GM19324 (cell line): ENCODE measurements around the gene FYN.

Source experiments
- ATAC-seq: cut with Tn5 transposase; IDR thresholded peaks from one replicate; pipeline ENCODE4 v1.9.1; 2021; ENCODE audit warnings: mild to moderate bottlenecking, moderate library complexity; ENCODE audit not compliant: unreplicated experiment, low FRiP score

Gene FYN

GRCh38 chr6:111857674-111858337 is 15.4 kb downstream of the FYN start:
- no peak for ATAC-seq

GRCh38 chr6:111855753-111856152 is 17.5 kb downstream of the FYN start:
- no peak for ATAC-seq

DNA sequence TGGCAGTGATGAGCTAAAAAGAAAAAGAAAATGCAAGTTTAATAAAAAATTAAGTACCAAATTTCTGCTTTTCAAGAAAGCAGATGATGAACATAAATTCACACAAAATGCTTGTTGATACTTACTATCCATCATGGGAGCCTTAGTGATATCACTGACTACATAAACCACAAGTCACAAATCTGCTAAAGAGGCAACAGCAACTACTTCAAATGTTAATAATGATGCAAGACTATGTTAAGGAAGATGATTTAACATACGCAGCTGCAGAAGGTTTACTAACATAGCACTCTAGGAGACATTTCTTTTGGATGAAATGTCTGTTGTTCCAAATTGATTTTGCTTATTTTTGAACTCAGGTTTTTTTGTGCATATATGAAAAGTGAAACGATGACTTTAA is 18.6 kb downstream of the FYN start:
- no peak for ATAC-seq

DNA sequence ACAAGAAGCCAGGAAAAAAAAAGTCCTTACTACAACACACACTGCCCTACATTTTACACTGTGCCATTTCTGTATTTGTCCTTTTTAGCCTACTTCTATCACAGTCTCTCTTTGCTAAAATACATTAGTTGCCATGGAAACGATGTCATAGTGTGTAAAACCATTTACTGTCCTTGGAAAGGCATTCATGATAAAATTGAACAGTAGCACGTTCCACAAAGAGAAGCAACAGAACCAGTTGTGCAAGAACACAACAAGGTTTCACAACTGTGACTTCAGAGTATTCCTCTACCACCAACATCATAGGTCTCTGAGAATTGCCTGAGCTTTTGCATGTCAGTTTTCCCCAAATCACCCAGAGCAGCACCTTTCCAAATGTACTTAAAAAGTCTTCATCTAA is 20.5 kb downstream of the FYN start:
- ATAC-seq, result no peak

DNA sequence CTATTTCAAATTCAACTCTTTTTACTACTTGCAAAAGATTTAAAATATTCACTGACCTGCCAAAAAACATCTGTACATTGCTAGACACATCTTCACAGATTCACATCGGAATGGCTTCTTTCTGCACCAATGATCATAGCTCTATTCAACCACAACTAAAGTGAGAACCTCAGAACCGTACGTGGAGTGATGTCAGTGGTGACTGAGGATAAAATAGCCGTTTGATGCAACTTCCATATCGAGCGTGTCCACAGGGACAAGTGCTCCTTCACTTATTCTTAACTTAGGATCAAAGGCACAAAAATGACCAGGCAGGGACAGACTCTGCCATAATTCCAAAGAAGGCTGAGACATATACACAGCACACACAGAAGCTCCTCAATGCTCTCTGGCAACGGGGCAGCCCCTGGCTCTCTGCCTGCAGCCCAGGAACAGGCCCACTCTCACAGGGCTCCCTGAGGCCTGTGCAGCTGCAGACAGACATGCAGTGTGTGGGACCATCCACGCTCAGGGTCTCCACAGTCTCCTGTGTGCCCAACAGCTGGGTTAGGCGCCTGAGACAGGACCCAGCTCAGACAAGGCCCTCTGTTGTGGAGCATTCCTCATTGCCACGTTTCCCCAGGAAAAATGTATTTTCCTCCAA is 22.8 kb downstream of the FYN start:
- no peak for ATAC-seq

DNA sequence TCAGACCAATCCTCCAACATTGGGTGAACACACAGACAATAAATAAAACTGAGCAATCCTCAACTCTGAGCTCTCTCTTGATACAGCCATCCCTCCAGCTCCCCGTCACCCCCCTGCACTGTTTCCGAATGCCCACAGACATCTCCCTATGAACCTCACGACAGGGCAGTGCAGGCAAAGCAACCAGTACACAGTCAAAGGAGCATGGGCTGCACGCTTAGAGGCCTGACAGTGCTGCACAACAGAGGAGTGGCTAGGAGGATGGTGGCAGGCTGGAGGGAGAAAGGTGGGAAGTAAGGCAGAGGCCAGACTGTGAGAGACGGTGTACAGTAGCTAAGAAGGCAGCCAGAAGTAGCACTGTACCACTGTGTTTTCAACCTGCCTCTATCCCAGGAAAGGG is 24.0 kb downstream of the FYN start:
- ATAC-seq, result no peak

DNA sequence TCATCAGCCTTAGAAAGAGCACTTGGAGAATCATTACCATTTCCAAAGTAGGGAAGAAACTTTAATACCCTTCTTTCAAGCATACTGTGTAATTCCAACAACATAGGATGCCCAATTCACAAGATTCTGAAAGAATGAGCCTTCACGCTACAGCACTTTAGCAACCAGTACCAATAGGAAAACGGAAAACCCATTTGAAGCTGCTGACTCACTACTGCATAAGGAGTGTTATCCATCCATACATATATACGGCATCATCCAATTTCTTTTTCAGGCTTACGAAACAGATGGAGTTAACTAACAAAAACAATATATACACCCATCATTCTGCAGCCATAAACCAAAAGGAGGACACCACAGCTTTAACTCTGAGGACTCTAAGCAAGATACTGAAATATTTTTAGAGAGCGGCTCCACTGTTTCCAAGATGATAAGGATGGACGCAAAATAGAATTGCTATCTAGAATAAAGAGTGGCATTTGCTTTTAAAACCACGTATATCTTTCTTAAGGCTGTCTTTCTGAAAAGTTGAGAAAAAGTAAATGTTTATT is 24.9 kb downstream of the FYN start:
- ATAC-seq, result no peak

- no peak for ATAC-seq
Observed at GRCh38 chr6:111846492-111847409, 26.5 kb downstream of the FYN start.

DNA sequence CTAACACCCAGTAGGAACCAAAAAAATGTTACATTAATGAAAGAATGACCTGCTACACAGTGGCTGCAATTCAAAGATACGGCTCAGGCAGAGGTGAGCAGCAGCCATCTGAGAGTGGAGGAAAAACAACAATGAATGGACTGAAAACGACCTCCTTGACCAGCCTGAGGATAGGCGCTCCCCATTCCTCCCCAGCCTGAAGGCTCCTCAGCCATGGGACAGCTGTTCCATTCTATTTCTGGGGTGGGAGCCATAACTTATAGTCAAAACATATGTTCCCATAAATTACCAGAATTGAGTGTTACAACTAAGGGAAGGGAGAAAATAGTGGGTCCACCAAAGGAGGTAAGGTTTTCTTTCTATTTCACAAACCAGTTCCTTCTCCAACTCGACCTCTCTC is 27.2 kb downstream of the FYN start:
- ATAC-seq, result no peak

DNA sequence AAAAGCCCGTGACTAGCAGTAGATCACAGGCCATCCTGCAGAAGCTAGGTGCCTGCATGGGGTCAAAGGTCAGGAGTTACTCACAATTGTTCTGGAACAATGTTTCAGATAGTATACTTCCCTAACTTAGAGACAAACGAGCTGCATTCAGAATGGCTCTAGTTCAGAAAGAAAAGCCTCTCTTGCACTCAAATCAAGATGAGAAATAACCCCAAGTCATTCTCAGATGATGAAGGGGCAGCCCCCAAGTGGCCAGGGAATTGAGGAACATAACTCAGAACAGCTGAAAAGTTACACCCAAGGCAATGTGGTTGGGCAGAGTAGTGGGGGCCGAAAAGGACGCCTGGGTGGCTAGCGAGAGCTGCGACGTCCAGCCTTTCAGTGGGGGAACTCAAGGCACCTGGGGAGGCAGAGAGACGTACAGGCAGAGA is 27.8 kb downstream of the FYN start:
- peak; percentile 31 for ATAC-seq

DNA sequence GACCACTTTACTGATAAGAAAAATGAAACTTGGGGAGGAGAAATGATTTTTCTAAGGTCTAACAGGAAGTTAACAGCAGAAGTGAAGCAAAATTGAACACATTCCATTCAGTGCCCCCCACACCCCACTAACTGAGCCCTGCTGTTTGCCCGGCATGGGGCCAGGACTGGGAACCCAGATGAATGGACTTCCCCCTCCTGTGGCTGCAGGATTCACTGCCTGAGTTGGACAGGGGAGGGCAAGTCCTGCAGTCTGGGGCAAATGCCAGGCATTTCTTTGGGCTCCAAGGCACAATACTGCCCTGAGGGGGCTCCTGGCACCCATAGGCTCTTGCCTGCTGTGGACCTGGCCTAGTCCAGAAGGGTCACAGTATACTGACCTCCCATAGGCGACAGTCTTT is 28.3 kb downstream of the FYN start:
- peak; percentile 28 for ATAC-seq

DNA sequence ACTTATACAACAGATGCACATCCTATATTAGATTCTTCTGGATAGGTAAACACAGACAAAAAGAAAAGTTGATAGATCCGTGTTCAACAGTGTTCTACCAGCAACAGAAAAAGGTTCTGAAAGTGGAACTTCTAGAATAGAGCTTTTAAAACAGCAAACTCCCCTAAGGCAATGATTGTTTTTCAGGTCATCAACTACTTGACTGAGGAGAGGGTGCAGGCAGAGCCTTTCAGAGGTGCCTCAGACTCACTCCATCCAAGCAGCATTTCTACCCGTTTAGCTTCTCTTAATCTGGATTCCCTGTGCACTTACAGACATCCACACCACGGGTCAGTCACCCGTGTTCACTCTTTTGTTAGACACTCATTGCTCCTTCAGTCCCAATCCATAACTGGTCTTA is 28.9 kb downstream of the FYN start:
- ATAC-seq, result peak; percentile 72

DNA sequence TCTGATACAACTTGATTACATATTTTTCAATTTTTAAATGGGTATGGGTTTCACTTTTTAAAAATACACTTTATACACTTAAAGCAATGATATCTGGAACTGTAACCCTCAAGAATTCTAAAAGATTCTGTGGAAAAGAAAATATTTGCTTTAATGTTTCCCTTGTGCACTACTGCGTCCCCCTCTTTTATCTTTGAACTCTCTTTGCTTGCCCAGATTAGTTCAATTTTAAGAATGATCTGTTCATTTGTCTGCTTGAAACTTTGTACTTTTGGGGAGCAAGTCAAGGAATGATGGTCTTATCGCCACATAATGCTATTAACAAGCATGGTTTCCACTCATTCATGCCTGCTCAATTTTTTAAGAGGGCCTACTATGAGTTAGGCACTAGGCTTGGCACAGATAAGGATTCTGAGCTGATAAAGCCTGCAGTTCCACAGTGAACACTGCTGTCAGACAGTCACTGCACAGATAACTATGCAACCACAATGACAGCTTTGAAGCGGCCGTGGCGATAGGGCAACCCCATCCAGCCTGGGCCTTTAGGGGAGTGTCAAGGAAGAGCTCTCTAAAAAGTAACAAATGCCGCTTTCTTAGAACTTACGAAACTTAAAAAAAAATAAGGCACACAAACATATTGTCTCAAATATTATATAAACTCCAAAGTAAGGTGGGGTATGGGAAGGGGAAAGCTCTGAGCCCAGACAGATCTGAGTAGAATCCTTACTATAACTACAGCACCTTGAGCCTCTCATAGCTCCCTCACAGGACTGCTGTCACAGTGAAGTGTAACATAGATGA is 29.7 kb downstream of the FYN start:
- no peak for ATAC-seq

DNA sequence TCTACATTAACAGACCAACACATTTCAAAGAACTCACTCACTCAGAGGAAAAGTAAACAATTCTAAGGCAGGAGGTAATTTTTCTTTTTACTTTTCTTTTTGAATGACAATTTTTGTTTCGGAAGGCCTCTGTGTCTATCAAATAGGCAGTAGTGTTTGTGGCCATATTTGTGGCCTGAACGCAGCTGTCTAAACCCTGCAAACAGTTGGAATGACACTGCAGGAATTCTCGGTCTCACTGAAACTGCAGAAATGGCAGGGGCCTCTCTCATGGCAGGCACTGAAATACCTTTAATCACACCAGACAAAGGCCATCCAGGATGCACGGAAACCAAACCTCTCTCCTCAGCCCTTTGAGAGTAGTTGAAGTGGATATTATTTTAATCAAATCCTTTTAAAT is 30.4 kb downstream of the FYN start:
- no peak for ATAC-seq

DNA sequence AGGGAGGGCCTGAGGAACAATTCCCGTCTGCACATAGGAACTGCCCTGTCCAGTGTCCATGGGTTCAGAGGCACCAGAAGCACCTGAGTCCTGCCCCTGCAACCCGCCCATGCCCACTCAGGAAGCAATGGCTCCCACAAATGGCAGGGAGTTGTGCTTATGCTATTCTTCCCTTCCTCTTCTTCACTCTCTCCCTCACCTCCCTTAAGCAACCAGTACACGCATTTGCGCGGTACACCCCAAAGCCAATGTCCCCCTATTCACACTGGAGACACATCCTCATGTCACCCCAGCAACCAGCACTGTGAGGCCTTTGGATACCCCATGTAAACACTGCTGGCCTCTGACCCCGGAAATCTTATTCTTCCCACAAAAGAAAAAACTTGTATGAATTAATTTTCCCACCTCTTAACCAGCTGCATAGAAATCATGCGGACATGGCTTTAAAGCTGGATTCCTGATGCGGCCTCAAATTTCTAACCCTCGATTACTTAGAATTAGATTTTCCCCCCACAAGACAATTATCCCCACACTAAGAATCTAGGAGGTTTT is 30.9 kb downstream of the FYN start:
- no peak for ATAC-seq

GRCh38 chr6:111841822-111842221 is 31.4 kb downstream of the FYN start:
- no peak for ATAC-seq

- no peak for ATAC-seq
Observed at GRCh38 chr6:111840803-111841202, 32.4 kb downstream of the FYN start.

DNA sequence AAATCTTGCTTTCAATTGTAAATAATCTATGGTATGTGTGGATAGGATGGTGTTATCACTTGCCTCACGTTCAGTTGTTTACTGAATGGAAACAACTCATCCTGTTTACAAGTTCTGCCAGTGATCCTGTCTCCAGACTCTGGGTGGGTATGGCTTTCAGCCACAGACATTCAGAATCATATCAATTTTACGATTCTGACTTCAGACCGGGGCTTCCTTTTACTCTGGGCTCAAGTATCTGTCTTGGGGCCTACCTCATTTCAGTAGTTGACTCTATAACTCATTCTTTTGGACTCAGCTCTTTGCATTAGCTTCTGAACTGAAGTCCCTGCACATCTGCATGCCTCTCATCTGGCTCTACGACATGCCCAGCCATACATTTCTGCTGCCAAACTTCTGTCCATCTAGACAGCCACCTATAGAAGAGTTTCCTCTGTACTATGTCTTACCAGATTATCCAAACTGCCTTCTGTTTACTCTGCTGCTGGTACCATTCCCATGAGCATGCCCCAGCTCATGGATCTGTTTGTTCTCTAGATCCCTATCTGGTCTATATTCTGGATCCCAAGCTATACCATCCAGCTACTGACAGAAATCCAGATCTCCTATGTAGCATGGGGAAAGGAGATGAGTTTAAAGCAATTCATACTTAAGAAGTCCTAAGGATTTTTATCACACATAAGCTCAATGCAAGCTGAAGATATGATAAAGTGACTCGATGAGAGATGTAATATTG is 34.3 kb downstream of the FYN start:
- no peak for ATAC-seq
